Upper lobe of left lung (tissue), 6 donors: ENCODE data around the gene ZNF865. TPM values are rescaled to one million over a fixed set of nuclear protein-coding genes. Genes with fewer than 3 reads are reported as not detected.

Experiments used
- ATAC-seq, 2 donors: fragments of 200-7000 bp; cut with Tn5 transposase; one replicate each; pipeline ENCODE4 v1.9.1; 2022; ENCODE audit warnings: mild to moderate bottlenecking in 2 of 2, moderate library complexity in 2 of 2; ENCODE audit not compliant: low FRiP score in 2 of 2
- DNase-seq, 2 donors: peaks; one replicate each; pipeline ENCODE4 v3.0.0-alpha.2; 2019 to 2020
- H3K27ac ChIP-seq, 4 donors: fragments of 200-600 bp; sonication (generic); one replicate each; pipeline ENCODE4 v1.5.1; 2016 to 2019
- H3K27me3 ChIP-seq, 4 donors: fragments of 200-600 bp; sonication (generic); one replicate each; pipeline ENCODE4 v1.5.1; 2017 to 2019
- H3K36me3 ChIP-seq, 4 donors: fragments of 200-600 bp; sonication (generic); one replicate each; pipeline ENCODE4 v1.5.1; 2016 to 2019
- H3K4me1 ChIP-seq, 4 donors: fragments of 200-600 bp; sonication (generic); one replicate each; pipeline ENCODE4 v1.5.1; 2018 to 2019
- H3K4me3 ChIP-seq, 4 donors: fragments of 200-600 bp; sonication (generic); one replicate each; pipeline ENCODE4 v1.5.1; 2017 to 2019; ENCODE audit warnings: mild to moderate bottlenecking in 2 of 4, moderate library complexity in 1 of 4
- H3K9me3 ChIP-seq, 4 donors: fragments of 200-600 bp; sonication (generic); one replicate each; pipeline ENCODE4 v1.5.1; 2018 to 2019
- EP300 ChIP-seq, 4 donors: sonication (generic); formaldehyde crosslinking; IDR thresholded peaks; one replicate each; pipeline ENCODE4 v1.5.1; 2017; ENCODE audit warnings: antibody characterized with exemption in 4 of 4, control low read depth in 2 of 4
- POLR2A ChIP-seq, 4 donors: fragments of 450-650 bp; IDR thresholded peaks; one replicate each; pipeline ENCODE4 v1.5.1; 2016 to 2017; ENCODE audit warnings: antibody characterized with exemption in 4 of 4, mild to moderate bottlenecking in 2 of 4
- POLR2AphosphoS5 ChIP-seq, 2 donors: sonication (generic); formaldehyde crosslinking; IDR thresholded peaks; one replicate each; pipeline ENCODE4 v1.5.1; 2017; ENCODE audit warnings: antibody characterized with exemption in 2 of 2
- WGBS, 2 donors: methylation state at CpG; one replicate each; pipeline ENCODE4 v1.1.5; 2017 to 2018; 5-methylcytosine and 5-hydroxymethylcytosine counted together
- total RNA-seq, 6 donors: library from RNA; depleted of rRNA in 4 of 6; stranded (reverse); fragments of >200 nt in 4 of 6; gene quantifications; one replicate each; pipeline versions ENCODE4 v1.1.0 to v1.2.1, GENCODE V29; 2016 to 2021
- TF ChIP-seq, protein P1 (sequence below), 6 experiments: fragments of 450-650 bp in 4 of 6; fragments of 200-600 bp in 2 of 6; sonication (generic) in 2 of 6; IDR thresholded peaks; one replicate each; pipeline ENCODE4 v1.5.1; 2016 to 2019; ENCODE audit warnings: antibody characterized with exemption in 6 of 6
- donor health status: DM: no; HTN: no; CAD: no; lungs with moderate emphysema.
- donor health status: DM: no; HTN: yes; CAD: no; lungs with severe emphysema.

The ZNF865 gene
- total RNA-seq, 6 donors from 2014 or later, result 7.7 to 39.8 (median 20.6) TPM

DNA sequence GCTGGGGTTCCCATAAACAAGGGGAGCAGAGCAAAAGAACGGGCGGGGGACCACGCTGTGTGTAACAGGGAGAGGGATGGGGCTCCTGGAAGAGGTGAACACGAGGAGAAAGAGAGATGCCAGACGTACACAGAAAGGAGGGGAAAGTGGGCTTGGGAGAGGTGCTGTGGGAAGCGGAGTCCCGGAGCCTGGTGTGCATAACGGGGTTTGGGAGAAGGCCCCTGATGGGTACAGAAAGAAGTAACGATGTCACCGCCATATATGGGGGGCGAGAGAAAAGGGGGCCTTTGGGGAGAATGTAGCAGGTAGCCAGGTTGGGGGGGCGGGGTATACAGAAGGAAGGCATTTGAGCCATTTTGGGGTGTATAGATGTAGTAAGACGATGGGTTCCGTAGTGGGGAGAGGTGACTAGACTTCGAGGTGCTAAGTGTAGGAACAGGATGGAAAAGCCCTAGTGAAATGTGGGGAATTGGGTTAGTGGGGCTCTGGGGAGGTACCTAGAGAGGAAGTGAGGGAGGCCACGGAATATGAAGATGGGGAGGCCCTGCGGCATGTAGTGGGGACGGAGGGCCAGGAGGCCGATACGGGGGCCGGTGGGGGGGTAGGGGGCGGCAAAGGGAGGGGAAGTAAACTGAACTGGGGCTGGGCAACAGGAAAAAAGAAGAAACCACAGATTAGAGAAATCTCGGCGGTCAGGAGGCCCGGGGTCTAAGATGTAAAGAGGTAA is 36.1 kb downstream of the ZNF865 start:
- Histone ChIP-seq H3K27ac (peak overlapping the region; percentile 88 to 94 (median 92)), H3K4me3 (peak overlapping the region; percentile 74 to 96 (median 86)), H3K9me3 (no peaks in the 10 kb centered on the region), H3K27me3 (no peaks in the 10 kb centered on the region), H3K36me3 (peaks cover 5 to 13% (median 12%) of the 10 kb centered on the region in 4 donors), H3K4me1 (peaks cover 56 to 84% (median 62%) of the 10 kb centered on the region in 4 donors)
- WGBS, 2 donors, result 1% methylated on average over 24 to 25 of the region's 25 CpGs
- ATAC-seq (no peak), DNase-seq (no peak)
- TF ChIP-seq POLR2AphosphoS5 (IDR thresholded peaks at IDR 0.05), result no peak
- TF ChIP-seq EP300 (IDR thresholded peaks at IDR 0.05), result no peak
- no peak for TF ChIP-seq POLR2A (IDR thresholded peaks at IDR 0.05)
- TF ChIP-seq, protein P1, sequence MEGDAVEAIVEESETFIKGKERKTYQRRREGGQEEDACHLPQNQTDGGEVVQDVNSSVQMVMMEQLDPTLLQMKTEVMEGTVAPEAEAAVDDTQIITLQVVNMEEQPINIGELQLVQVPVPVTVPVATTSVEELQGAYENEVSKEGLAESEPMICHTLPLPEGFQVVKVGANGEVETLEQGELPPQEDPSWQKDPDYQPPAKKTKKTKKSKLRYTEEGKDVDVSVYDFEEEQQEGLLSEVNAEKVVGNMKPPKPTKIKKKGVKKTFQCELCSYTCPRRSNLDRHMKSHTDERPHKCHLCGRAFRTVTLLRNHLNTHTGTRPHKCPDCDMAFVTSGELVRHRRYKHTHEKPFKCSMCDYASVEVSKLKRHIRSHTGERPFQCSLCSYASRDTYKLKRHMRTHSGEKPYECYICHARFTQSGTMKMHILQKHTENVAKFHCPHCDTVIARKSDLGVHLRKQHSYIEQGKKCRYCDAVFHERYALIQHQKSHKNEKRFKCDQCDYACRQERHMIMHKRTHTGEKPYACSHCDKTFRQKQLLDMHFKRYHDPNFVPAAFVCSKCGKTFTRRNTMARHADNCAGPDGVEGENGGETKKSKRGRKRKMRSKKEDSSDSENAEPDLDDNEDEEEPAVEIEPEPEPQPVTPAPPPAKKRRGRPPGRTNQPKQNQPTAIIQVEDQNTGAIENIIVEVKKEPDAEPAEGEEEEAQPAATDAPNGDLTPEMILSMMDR (IDR thresholded peaks at IDR 0.05), result no peak

DNA sequence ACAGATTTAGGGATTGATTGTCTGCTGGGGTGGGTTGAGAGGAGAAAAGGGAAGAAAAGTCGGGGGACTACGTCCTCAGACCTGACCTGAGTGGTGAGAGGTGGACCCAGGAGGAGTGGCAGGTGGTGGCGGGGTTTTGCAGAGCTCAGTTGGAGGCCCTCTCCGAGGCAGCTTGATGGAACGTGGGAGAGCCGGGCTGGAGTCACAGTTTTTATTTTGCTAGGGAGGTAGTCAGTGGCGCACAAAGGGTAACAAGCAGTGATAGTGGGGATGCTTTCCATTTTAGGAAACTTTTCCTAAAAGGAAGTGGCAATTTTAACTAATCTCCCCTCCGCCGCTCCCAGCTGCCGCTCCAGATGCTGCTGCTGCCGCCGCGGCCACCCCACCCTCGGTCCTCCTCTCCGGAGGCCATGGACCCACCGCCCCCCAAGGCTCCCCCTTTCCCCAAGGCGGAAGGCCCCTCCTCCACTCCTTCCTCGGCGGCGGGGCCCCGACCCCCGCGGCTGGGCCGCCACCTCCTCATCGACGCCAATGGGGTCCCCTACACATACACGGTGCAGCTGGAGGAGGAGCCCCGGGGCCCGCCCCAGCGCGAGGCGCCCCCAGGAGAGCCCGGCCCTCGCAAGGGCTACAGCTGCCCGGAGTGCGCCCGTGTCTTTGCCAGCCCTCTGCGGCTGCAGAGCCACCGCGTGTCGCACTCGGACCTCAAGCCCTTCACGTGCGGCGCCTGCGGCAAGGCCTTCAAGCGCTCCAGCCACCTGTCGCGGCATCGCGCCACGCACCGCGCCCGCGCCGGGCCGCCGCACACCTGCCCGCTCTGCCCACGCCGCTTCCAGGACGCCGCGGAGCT is 36.9 kb downstream of the ZNF865 start:
- peak overlapping the region; percentile 77 to 94 (median 91) for H3K27ac ChIP-seq
- no peaks in the 10 kb centered on the region for H3K27me3 ChIP-seq
- WGBS, 2 donors, result 0 to 1% methylated on average over 11 to 35 of the region's 65 CpGs
- peak overlapping the region; percentile 74 to 96 (median 86) for H3K4me3 ChIP-seq
- H3K36me3 ChIP-seq, result peaks cover 5 to 13% (median 12%) of the 10 kb centered on the region in 4 donors
- H3K4me1 ChIP-seq, result peaks cover 52 to 81% (median 62%) of the 10 kb centered on the region in 4 donors
- ATAC-seq (no peak), DNase-seq (peak in 1 of 2 donors; percentile 89)
- H3K9me3 ChIP-seq, result no peaks in the 10 kb centered on the region
- TF ChIP-seq POLR2AphosphoS5 (IDR thresholded peaks at IDR 0.05) (no peak), POLR2A (IDR thresholded peaks at IDR 0.05) (peak in 2 of 4 donors; percentile 13 to 39)

DNA sequence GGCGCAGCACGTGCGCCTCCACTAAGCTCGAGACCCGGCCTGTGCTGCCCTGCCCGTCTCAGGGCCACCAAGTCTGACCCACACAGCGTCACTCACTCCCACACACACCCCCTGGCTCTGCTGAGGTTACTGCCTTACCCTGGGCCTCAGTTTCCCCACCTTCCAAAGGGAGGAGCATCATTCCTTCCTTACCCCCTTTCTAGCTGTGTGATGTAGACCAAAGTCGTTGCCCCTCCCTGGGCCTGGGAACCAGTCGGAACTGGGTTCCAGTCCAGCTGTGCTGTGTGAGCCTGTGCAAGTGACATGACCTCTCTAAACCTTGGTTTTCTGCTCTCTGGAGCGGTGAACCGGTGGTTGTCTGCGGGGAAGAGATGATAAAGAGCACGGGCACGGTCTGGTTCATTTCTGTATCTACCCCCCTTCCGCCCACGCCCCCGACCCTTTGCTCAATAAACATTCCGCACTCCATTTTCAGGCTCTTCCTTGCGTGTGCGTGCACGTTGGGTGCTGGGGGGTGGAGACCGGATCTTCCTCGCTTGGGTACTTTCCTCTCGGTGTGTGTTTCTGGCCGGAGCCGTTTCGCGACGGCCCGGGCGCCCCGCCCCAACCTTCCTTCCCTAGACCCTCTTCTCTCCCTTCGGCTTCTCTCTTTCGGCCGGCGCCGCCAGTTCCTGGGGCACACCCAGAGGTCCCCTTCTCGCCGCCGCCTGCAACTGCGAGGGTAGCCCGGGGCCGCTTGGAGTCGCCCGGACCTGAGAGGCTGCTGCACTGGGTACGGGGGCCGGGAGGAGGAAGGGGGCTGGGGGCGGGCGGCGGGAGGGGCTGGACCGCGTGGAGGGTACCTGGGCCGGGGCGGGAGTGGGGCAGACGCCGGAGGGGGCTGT is 37.8 kb downstream of the ZNF865 start, which contains the start of gene ZNF581:
Gene ZNF581 (plus strand): TSS at position 647 of the 884 bp plus-strand sequence. CDS start 923 bp downstream, outside the sequence.
- peak; percentile 73 to 95 for DNase-seq
- no peak for TF ChIP-seq POLR2A (IDR thresholded peaks at IDR 0.05)
- peak; percentile 43 to 58 for TF ChIP-seq POLR2AphosphoS5 (IDR thresholded peaks at IDR 0.05)
- TF ChIP-seq, protein P1 (IDR thresholded peaks at IDR 0.05), result peak in 1 of 6 experiments; percentile 24
- peak in 1 of 4 donors; percentile 18 for TF ChIP-seq EP300 (IDR thresholded peaks at IDR 0.05)
- H3K4me1 ChIP-seq, result peaks cover 58 to 81% (median 60%) of the 10 kb centered on the region in 4 donors
- peak within 1 kb of the TSS; percentile 74 to 96 (median 86) for H3K4me3 ChIP-seq
- peak within 1 kb of the TSS; percentile 77 to 94 (median 91) for H3K27ac ChIP-seq
- peaks cover 5 to 13% (median 11%) of the 10 kb centered on the region in 4 donors for H3K36me3 ChIP-seq
- WGBS, 2 donors, result 2 to 3% methylated on average over 43 to 44 of the region's 56 CpGs
- H3K9me3 ChIP-seq, result no peaks in the 10 kb centered on the region
- H3K27me3 ChIP-seq, result no peaks in the 10 kb centered on the region
- peak; percentile 73 to 78 for ATAC-seq

DNA sequence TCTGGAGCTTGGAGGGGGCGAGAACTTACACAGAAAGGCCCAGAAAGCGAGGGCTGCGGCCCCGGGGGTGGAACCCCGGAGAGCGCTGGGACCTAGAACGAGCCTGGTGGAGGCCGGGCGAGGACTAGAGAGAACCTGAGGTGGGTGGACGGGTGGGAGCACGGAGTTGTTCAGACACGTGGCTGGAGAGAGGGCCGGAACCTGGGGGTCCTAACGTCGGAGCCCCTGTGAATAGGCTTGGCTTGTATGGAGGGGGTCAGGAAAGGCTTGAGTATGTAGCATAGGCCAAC is 38.4 kb downstream of the ZNF865 start:
- H3K27ac ChIP-seq, result peak overlapping the region; percentile 77 to 94 (median 91)
- no peak for TF ChIP-seq EP300 (IDR thresholded peaks at IDR 0.05)
- TF ChIP-seq, protein P1 (IDR thresholded peaks at IDR 0.05), result no peak
- no peaks in the 10 kb centered on the region for H3K9me3 ChIP-seq
- 1% methylated on average over 15 of the region's 15 CpGs for WGBS, 2 donors
- no peak for DNase-seq
- peak overlapping the region; percentile 74 to 96 (median 86) for H3K4me3 ChIP-seq
- H3K36me3 ChIP-seq, result peaks cover 5 to 13% (median 8%) of the 10 kb centered on the region in 4 donors
- no peaks in the 10 kb centered on the region for H3K27me3 ChIP-seq
- H3K4me1 ChIP-seq, result peaks cover 59 to 83% (median 63%) of the 10 kb centered on the region in 4 donors
- no peak for ATAC-seq
